GM19238 (cell line): ENCODE results near the gene TTC3.

ENCODE experiments used
- DNase-seq: peaks from one replicate; pipeline ENCODE4 v3.0.0; 2011; ENCODE audit warnings: low spot score; ENCODE audit not compliant: insufficient read length

Gene TTC3

DNA sequence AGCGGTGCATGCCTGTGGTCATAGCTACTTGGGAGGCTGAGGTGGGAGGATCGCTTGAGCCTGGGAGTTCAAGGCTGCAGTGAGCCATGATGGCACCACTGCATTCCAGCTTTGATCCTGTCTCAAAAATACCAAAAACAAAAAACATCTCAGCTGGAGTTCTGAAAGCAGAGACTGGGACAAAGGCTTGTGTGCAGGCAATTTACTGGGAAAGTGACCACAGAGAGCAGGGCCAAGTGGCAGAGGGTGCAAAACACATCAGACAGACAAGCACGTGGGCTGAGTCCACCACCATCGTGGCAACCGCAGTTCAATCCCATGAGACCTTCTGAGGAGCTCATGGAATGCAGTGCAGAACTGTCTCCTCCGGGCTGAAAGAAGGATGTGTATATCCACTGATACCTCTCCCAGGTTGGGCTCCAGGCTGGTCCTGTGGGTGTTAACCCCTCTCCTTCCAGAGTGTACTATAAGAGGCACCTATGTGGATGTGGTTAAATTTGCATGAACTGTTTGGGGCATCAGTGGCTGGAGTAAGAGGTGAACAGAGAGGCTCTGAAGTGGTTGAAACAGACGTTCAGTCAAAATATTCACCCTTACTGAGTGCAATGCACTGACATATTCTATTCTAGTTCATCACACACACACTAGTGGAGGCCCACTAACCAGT is 11.0 kb upstream of the TTC3 start:
- no peak for DNase-seq

DNA sequence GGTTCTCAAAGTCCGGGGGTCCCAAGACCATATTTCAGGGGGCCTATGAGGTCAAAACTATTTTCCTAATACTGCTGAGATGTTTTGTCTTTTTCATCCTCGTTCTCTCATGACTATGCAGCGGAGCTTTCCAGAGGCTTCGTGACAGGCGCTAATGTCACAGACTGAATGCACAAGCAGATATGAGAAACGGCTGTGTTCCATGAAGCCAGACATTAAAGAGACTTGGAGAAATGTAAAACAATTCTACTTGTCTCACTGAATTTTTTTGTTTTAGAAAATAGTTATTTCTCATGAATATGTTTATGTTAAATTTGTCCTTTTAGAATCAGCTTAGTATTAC is 10.5 kb upstream of the TTC3 start:
- DNase-seq = no peak

DNA sequence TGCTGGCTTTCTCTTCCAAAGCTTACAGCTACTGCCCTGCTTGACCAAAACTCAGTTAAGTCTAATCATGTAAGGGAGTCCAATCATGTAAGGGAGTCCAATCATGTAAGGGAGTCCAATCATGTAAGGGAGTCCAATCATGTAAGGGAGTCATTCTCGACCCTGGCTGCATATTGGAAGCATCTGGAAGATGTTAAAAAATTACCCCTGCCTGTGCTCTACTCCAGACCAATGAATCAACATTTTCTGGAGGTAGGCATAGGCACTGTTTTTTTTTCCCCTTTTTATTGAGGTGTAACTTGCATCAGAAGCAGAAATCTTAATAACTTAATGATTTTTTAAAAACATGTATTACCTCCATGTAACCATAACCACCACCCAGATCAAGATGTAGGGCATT is 9.6 kb upstream of the TTC3 start:
- DNase-seq = no peak

DNA sequence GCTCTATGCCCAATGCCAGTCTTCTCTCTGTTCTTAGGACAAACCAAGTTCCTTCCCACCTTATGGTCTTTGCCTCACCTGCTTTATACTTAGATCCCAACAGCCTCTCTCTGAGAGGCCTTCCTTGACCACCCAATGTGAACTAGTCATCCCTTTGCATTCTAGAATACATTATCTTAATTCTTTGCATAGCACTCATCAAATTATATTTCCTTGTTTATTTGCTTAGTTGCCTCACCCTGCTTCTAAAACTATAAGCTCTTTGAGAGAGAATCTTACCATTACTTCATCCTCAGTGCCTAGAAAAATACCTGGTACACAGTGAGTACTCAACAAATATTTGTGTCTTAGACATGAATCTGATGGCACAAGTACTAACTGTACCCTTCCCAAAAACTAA is 8.2 kb upstream of the TTC3 start:
- no peak for DNase-seq

DNA sequence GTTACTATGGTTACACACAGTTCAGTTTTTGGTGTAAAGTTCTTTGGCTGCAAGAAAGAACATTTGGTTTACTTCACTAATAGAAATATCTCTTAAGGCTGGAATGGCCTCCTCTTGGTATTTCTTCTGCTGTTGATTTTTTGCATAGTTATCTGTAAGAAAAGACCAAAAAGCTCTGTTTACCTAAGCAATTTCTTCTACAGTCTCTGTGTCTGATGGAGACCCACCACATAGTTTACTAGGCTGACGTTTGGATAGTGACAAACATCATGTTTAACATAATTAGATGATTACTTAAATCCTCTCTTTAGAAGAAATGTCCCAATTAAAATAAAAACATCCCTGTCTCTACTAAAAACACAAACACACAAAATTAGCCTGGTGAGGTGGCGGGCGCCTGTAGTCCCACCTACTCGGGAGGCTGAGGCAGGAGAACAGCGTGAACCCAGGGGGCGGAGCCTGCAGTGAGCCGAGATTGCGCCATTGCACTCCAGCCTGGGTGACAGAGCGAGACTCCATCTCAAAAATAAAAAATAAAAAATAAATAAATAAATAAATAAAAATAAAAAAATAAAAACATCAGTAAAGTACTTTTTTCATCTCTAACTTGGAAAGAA is 7.4 kb upstream of the TTC3 start:
- DNase-seq = no peak

DNA sequence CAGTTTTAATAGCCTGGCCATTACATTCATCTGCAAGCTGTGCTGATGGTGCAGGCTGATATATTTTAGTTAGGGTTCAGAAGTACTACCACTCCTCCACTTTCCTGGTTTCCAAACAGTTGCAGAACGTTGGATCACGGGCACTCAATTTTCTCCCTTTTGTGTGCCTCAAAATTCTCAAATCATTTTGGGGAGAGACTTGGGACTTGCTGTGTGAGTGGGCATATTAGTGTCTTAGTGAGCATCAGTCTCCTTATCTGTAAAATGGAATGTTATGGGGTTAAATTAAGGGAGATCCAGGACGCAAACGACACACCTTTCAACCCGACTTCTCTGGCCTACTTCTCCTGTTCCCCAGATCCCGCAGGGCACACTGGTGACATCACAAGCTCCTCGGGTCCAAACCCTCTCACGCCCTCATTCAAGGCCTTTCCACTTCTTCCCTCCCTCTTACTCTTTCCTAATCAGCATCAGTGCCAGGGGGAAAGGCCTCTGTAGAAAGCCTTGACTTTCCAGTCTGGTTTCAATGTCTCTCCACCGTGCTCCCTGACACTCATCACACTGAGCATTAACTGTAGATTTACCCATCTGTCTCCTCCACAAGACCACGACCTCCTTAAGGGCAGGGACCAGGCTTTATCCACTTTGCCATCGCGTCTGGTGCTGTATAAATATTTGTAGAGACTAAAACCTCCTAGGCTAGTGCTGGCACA is 1.3 kb upstream of the TTC3 start:
- no peak for DNase-seq

DNA sequence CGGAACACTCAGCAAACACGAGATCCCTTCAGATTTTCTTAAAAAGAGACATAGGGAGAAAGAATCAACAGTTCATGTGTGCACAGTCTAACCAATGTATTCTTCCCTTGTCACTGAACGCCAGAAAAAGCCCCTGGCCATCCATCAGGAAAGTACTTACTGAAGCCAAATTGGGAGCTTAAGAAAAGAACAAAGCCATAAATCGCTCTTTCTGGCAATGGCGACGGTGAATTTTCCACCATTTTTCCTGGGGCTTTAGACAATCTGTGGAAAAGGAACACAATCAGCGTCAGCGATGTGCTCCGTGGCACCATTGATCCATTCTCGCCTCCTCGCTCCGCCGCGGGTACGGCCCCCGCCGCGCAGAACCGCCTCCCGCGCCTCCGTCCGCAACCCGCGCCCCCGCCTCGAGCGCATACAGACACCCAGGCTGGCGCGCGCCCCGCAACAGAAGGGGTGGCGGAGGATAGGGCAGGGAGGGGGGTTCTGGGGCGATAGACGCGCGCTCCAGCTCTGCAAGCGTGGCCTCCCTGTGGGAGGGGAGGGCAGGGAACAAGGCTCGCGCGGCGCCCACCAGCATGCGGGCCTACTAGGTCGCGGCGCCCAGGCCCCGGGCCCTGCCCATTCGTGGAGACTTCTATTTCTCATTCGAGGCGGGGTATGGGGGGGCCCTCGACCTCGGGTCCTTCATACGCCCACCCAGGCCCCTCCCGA is 623 bp upstream of the TTC3 start:
- peak; percentile 36 for DNase-seq

DNA sequence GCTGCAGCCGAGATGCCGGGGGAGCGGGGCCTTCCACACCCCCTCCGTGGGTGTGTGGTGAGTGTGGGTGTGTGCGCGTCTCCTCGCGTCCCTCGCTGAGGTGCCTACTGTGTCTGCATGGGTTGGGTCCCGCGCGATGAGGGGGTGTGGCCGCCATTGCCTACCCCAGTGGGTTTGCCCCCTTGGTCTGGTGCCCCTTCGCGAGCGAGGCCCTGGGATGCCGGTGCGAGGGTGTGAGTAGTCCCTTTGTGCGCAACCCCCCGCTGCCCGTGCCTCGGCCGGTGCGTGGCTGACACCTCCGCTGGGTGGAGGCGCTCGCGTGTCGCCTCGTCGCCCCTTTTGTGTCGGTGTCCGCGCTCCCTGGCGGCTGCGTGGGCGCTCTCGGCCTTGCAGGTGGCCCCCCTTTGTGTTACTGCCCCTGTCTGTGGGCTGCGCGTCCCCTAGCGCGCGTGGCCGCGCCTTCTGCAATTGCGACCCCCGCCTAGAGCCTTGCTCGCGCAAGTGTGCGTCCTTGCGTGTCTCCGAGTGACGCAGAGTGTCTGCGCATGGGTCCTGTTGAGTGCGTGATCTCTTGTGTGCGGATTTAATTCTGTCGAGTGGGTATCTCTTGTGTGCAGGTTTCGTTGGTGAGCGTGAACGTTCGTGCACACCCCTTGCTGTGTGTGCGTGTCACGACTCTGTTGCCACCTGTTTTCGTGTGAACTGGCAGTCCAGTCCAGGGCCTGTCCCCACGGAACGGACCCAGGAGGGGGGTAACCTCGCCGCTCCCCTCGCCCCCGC is 553 bp downstream of the TTC3 start:
- peak; percentile 30 for DNase-seq

DNA sequence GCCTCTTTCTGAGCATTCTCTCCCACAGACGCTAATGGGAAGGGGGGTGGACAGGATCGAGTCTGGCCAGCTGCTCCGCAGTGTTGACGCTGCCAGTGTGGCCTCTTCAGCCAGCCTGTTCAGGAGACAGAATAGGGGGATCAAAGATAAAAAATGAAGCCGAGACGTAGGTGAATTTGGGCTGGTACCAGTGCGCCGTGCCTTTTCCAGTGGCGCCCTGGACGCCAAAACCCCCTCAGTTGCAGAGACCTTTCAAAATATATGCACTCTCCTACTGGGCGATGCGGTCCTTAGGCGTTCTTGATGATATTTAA is 1.1 kb downstream of the TTC3 start:
- DNase-seq = no peak

DNA sequence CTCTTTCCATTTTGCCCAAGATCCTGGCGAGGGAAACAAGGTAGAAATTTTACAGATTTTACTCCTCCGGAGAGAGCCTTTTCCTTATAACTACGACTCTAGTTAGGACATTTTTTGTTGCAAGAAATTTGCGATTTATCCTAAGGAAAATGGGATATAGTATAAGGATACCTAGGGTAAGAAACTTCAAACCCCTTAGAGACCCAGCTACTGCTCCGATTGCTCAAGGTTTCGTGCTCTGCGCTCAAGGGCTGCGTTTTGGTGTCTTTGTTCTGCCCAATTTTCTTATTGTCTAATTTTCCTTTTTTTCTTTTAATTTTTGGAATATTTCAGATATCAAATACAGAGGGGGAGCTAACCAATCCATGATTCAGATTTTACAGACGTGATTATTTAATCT is 1.5 kb downstream of the TTC3 start:
- no peak for DNase-seq

DNA sequence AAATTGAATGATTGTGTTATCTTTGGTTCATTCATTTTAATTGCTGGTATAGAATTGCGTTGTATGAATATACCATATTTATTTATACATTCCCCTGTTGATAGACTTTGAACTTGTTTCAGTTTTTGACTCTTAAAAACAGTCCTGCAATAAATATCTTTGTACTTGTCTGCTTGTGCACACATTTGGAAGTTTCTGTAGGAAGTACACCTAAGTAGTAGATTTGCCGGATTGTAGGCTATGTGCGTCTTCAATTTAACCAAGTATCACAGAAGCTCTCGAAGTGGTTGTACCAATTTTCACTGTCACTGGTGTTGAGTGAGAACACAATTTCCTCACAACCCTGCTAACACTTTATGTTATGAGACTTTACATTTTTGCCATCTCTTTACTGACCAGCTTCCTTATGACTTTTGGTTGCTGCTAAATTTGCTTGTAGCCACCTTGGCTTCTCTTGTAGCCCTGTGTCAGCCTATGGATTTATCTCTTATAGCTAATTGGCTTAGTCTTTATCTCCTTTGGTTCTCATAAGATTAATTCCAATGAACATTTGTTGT is 2.2 kb downstream of the TTC3 start:
- DNase-seq = no peak

DNA sequence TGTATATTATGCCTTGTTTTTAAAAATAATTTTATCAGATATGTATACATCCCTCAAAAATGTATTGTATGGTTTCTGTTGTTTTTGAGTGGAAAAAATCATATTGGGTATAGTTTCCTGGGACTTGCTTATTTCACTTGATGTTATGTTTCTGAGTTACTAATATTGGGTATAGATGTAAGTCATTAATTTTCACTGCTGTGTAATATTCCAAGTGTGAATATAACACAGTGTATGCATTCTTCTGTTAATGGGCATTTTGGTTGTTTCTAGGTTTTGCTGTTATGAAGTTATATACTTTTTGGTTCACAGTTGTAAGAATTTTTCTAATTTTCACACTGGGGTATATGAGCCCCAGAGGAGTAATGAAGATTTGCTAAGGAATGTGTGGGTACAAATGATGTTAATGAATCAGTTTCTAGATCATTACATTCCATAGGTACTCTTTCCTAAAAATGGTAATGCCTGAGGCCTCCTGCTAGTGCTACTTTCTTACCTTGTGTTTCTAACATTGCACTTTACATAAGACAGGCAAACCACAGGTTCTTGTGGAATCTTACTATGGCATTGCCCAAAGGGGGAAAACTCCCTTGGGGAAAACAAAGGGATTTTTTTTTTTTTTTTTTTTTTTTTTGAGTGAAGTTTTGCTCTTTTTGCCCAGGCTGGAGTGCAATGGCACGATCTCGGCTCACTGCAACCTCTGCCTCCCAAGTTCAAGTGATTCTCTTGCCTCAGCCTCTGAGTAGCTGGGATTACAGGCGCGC is 3.2 kb downstream of the TTC3 start:
- no peak for DNase-seq

DNA sequence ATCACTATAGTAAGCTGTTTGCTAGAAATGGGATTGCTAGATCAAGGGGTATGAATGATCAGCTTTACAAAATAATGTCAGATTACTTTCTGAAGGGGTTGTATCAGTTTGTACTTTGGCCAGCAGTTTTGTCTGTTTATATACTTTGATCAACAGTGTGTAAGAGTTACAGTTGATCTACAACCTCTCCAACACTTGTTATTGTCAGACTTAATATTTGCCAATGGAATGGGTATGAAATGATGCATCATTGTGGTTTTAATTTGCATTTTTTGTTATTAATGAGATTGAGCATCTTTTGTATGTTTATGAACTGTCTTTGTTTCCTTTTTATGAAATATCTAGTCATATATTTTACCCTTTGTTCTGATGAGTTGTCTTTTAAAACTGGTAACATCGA is 4.3 kb downstream of the TTC3 start:
- no peak for DNase-seq

DNA sequence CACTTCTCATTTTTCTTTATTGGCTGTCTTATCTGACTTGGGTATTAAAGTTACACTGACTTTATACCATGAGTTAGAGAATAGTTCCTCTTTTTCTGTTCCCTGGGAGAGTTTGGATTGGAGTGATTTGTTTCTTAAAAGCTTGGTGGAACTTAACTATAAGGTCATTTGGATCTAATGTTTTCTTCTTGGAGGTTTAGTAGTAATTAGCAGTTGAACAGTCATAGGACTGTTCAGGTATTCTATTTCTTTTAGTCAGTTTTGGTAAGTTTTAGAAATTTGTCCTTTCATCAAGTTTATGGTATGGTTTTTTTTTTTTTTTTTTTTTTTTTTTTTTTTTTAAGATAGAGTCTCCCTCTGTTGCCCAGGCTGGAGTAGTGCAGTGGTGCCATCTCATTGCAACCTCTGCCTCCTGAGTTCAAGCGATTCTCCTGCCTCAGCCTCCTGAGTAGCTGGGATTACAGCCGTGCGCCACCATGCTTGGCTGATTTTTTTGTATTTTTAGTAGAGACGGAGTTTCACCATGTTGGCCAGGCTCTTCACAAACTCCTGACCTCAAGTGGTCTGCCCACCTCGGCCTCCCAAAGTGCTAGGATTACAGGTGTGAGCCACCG is 6.3 kb downstream of the TTC3 start:
- no peak for DNase-seq

DNA sequence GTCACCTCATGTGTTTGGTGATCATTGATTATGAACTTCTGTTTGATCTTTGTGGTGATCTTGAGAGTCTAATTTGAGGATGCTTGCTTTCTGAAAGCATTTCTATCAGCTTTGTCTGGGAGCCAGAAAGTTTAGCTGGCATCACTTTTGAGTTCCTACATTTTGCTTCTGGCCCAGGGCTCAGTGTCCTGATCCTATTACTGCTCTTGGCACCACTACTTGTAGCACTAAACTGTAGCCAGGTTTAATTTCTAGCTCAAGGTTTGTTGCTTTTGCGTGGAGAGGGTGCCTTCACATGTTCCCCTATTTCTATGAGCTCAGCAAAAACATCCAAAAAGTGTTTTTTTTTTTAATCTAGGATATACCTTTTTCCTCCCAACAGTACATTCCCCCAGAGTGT is 9.3 kb downstream of the TTC3 start:
- no peak for DNase-seq

DNA sequence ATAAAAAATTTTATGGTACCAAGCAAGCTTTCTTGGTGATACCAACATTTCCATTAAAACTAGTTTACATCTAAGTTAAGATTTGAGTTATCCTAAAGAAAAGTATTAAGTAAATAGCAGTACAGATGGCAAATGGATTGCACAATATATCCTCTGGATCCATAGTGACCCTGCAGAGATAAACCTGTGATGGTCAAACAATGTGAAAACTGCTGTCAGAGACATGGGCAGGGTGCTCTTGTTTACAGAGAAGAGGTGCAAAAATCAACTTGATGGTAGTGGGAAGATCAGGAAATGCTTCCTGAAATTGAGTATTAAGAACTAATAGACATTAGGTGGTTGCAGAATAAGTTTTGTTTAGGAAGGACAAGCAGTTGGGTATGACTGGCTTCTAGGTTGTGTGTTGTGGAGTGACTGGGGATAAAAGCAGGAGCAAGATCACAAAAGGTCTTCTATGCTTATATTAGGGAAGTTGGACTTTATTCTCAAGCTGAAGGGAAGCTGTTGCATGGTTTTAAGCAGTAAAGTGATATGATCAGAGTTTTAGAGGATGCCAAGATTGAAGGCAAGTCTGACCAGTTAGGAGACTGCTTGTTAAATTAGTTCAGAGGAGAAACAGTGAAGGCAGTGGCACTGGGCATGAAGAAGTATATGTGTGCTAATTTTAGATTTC is 9.9 kb downstream of the TTC3 start:
- no peak for DNase-seq

DNA sequence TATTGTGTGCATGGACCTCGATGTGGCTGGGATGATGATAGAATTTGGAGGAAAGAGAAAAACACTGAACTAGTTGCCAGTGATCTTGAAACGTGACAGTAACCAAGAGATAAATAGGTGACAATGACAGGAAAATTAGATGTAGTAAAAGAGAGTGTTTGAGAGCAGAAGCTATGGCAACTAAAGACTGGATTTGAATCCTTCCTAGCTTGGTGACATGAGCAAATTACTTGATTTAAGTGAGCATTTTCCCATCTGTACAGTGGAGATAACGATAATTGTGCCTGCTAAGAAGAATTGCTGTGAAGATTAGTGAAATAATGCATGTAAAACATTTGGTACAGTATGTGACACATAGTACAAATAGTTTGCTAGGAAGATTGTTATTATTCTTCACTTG is 12.7 kb downstream of the TTC3 start:
- DNase-seq = no peak

DNA sequence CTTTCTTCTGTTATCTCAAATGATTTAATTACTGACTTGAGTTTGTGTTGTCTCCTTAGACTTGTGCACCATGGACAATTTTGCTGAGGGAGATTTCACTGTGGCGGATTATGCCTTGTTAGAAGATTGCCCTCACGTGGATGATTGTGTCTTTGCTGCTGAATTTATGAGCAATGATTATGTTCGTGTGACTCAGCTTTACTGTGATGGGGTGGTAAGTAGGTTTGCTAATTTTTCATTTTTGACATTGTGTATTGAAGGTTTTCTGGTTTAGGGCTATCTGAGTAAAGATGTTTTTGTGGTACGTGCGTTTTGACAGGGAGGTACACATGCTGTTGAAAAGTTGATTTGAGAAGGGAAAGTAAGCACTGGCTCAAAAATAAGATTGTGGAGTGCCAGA is 14.1 kb downstream of the TTC3 start:
- no peak for DNase-seq

DNA sequence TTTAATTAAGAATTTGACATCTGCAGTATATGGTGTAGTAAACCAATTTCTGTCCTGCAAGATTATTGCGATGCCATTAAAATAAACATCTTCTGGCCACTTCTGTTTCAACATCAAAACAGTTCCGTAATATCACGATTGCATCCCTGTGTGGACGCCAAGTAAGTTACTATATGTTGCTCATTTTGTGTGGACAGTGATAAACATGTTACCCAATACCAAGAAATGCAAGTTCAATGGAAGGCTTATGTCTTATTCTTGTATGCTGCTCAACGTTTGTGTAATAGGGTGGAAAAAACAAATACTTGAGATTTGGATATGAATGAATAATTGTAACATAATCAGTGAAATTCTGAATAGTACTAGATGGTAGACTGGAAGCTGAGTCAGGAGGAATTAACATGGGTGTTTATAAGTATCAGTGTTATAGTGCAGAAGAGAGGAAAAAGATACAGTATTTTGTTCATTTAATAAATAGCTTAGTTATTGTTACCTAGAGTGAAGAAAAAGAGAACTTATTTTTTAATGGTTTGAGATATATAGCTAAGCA is 15.2 kb downstream of the TTC3 start:
- no peak for DNase-seq
